Measurements from ENCODE around the gene JAM3.

Gene JAM3

DNA sequence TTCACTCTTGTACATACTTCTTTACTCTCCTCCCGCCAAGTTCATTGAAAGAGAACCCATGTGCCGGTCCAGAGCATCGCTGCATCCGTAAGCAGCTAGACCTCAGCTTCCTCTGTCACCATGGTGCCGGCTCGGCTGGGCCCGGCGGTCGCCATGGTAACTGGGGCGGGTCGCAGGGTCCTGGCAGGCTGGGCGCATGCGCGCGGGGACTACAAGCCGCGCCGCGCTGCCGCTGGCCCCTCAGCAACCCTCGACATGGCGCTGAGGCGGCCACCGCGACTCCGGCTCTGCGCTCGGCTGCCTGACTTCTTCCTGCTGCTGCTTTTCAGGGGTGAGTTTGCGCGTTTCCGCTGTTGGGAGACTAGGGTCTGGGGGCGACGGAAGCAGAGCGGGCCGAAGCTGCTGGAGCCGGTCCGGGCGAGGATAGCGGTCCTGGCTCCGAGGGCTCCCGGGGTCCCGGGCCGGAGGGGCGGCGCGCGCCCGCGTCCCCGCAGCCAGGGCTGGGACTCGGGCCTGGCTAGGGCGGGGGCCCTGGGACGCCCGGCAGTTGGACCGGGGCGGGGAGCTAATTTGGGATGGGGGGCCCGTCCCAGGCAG, at the start of gene JAM3:
Gene JAM3 (plus strand): TSS at position 244 of the 597 bp plus-strand sequence. CDS start 12 bp downstream, at position 256.
- peak; percentile 93 for DNase-seq

DNA sequence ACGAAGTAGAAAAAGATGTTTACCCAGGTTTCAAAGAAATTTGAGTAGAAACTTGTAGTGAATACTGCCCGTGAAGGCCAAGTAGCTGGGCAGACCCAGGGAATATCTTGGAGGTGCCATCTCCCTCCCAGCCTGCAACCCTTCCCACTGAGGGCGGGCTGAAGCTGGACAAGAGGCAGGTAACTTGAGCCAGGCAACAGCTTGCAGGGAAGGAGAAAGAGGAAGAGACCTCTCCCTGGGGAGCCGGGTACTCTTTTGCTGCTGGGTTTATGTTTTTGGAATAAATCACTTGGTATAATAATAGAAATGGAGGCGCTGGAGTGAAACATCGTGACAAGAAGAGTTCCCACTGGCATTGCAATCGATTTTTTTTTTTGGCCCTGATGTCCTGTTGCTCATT, 49.4 kb upstream of the JAM3 start:
- DNase-seq, result no peak

DNA sequence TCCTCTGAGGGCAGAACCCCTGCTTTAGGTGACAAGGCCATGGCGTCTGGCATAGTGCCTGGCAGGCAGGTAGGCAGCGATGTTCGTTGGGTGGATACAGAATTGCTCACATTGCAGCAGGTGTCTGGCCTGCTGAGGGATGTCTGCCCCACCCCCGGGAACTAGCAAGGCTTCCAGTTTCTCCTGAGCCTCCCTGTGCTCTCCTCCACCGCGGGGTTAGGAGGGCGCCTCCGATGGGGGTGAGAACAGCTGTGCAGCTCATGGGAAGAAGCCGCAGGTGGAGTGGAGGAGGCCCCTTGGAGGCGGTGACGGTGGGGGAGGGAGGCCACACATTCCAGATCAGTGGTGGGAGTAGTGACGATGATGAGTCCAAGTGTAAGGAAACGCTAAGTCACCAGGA, 48.3 kb upstream of the JAM3 start:
- DNase-seq, result no peak

DNA sequence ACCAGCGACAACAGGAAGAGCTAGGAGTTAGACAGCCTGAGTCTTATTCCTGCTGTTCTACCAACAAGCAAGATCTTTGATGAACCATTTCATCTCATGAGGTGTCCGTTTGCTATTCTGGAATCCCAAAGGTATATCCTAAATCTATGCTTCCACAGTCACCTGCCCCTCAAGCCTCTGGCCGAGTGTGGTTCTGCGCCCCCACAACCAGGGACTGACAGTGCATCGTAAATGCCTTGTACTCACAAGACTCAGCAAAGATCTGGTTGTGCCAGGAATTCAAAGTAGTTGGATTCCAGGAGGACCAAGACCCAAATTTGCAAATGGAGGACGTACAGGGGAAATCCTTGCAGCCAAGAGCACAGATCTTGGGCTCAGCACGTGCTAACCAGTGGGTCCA, 47.5 kb upstream of the JAM3 start:
- DNase-seq, result no peak

DNA sequence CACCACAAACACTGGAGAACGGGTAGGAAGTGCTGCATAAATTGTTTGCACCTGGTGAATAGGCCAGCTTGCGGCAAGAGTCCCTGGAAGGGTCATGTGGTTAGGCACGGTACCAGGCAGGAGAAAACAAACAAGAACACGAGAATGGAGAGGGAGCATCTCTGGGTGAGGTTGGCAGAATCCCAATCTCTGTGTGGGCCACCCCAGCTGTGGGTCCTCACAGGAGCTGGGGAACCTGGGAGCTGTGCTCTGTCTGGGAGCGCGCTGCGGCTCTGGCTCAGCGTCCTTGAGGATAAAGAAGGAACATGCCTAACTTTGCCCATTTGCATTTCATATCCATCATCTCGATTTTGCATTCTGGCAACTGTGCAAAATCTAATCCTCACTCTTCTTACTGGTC, 46.1 kb upstream of the JAM3 start:
- DNase-seq, result no peak

DNA sequence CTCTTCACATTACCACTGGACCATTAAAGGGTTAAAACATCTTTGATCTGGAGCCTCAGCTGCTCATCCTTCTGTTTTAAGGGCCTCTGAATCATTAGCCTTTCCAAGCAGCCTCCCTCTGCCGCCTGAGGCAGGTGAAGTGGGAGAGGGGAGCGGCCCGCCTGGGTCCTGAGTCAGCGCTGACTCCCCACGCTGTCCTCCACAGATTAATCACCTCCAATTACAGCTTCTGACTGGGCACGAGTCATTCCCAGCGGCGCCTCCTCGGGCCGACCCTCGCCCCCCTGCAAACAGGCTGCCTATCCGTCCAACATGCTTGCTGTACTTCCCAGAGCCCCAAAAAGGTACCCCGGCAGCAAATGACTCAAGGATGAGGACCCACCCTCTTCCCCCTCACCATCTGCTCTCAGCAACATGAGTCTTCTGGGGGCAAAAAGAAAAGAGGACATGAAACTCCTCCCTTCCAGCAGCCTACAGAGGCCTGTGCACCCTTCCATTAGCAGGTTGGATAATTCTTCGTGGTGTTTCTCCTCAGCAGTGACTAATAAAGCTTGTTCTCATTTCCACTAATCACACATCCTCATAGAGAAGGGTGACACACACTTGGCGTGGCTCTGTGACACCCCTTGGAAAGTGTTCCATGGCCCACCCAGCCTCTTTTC, 44.3 kb upstream of the JAM3 start:
- no peak for DNase-seq

DNA sequence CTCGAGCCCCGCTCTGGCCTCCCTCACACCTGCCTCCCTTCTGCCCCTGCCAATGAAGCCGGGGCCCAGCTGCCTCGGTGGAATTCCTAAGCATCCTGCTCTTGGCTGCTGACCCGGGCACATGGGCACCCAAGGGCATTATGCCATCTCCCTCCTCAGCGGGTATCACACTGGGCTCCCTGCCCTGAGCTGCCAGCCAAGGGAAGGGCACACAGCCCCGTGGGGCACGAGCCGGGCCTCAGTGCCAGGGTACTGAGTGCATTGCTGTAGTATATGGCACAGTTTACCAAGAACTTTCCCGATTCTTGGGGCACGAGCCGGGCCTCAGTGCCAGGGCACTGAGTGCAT, 43.8 kb upstream of the JAM3 start:
- DNase-seq, result no peak

DNA sequence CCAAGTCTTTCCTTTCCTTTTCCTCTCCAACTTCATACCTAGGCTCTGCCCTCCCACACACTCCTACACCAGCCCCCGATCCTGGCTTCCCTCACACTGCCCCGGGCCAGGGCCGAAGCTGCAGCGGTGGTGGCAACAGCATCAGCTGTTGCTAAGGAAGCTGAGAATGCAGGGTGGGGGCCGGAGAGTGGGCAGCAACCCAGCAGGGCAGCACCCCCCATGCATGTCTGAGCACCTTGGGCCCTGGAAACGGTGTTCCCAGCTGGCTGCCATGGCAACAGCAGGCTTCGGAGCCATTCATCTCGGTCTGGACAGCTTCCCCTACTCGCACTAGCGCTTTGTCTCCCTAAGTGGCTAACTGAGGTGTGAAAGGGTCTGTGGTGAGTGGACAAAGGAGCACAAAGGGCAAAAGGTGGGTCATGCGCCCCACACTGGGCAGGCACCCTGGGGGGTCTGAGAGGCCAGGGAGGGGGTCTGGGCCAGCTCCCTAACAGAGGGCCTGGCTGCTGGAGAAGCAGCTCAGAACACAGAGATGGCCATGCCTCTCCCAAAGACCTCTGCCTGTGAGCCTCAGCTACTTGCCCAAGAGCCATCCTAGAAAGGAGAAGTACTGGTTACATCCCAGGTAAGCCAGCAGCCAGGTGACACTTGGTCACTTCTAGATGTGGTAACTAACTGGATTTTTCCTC, 42.1 kb upstream of the JAM3 start:
- DNase-seq, result no peak

DNA sequence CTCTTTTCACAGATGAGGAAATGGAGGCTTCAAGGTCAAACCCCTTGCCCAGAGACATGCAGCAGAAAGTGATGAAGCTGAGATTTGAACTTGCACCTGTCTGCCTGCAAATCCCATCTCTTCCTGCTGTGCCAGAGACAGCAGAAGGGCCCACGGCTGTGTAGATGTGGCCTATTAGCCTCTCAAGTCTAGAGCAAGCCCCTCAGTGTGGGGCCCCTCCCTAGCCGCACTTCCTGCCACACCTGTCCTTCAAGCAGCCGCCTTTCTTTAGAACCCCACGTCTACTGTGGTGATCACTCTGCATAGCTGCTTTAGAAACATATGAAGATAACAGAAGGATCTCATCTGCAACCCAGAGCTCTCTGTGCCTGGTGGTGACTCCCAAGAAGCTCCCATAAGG, 41.2 kb upstream of the JAM3 start:
- no peak for DNase-seq

DNA sequence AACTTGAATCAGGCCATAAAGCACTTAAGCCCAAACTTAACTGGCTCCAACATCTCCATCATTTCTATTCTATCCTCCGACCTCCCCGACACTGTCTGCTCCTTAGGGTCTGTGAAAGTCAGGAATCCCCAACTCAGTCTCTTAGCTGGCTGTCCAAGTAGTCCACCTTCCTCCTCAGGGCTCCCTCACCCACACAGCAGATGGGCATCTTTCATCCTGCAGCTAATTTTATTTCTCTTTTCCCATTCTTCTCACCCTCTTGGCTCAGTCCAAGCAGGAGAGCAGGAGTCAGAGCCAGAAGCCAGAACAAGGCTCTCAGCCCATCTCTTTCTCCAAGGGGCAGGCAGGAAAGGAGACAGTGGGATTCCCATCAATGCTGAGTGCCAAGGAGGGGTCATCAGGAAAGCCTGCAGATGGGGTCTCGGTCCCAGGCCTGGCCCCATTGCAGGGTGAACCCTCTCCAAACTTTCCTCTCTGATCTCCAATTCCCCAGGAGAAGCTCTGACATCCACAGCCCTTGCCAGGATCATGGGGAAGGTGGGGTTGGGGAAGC, 40.4 kb upstream of the JAM3 start:
- DNase-seq, result no peak

DNA sequence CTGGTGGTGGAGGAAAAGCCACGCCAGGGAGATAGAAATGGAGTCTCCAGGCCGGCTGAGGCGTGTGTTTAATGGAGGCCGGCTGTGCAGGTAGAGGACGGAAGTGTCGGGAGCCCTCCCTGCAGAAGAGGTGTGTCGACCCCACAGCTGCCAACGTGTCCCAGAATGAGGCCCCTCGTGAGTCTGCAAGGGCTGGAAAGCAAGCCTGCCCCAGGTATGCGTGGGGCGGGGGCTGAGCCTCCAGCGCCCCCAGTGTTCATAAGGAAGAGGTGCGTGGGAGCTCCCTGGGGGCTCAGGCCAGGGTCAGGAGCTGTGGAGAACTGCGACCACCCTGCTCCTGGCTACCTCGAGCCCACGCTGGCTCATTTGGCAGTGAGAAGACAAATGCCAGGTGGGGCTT, 38.0 kb upstream of the JAM3 start:
- no peak for DNase-seq

DNA sequence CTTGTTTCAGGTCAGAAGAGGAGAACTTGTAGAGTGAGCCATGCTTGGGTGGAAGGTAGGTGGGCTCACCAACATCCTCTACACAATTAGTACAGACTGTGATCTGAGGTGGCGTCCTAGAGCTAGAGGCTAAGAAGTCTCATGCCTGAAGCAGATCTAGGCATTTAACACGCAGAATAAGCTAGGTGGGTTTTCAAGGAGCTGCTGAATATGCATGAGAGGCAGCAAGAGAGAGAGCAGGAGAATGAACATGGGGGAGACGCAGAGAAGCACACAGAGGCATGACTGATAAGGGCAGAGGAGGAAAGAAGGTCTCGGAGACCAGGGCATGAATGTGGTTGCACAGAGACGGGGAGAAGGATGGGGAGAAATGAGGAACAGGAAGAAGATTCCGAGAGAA, 36.8 kb upstream of the JAM3 start:
- DNase-seq, result no peak

DNA sequence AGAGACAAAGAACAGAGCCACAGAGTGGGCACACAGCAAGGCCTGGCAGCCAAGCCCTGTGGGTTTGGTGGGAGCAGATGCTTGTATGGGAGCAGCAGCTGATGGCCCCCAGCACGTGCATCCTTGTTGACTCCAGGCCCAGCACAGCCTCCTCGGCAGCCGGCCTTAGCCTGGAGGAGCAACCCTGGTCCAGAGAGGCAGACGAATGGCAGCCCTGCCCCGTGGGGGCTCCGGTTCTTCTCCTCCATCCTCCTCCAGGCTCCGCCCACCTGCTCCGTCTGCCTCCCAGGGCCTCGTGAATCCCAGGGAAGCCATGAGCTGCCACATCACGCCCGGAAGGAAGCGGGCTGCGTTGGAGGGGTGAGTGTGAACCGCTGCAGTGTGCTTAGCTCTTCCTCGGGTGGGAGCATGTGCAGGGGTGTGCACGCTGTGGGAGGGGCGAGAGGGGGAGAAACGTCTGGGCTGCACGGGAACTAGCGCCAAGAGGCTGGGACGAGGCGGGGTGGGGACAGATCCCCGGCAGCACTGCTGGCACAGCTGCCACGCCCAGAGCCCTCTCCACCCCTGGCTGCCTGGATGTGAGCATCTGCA, 36.3 kb upstream of the JAM3 start:
- peak; percentile 8 for DNase-seq

DNA sequence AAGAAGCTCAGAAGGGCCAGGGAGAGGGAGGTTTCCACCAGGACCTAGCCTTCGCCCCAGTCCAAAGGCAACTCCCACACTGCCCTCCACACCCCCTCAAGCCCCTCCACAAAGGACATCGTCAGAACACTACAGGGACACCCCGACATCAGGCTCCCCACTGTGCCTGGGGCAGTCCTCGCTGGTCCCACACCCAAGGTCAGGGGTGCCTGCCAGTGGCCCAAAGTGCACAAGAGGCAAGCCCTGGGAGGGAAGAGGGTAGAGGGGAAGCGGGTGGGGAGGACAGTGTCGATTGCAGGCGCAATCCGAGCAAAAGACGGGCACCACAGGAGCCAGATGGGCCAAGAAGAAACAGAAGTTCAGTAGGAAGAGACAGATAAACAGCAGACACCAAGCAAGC, 35.6 kb upstream of the JAM3 start:
- DNase-seq, result no peak

DNA sequence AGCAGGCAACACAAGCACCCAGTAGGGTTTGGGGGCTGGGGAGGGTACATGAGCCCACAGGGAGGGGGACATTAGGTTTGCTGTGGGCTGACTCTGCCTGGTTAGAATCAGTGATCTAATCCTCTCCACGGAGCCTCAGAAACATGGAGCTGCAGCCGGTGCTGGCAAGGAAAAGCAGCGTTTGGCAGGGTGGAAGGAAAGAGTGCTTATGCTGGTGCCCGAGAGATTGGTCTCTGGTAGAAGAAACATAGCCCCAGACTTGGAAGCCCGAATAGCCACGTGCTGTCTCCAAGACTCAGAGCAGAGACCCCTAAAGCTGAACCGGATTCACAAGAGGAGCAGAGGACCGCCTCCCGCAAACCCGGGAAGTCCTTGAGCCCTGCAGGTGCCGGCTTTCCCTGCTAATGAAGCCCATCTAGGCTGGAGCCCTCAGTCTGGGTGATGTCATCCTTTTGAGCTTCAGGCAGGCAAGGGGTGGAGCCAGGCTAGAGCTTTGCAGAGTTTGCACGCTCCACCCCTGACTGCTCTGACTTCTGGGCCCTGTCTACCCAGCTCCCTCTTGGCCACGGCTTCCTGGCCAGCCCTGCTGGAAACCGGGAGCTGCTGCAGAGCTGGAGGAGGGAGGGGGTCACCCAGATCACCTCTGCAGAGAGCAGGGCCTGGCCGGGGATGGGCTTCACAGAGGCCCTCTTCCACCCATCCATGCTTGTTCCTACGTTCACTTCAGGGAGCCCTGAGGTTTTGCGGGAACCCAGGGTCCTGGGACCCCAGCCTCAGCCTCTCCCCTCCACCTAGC, 35.0 kb upstream of the JAM3 start:
- peak; percentile 66 for DNase-seq

DNA sequence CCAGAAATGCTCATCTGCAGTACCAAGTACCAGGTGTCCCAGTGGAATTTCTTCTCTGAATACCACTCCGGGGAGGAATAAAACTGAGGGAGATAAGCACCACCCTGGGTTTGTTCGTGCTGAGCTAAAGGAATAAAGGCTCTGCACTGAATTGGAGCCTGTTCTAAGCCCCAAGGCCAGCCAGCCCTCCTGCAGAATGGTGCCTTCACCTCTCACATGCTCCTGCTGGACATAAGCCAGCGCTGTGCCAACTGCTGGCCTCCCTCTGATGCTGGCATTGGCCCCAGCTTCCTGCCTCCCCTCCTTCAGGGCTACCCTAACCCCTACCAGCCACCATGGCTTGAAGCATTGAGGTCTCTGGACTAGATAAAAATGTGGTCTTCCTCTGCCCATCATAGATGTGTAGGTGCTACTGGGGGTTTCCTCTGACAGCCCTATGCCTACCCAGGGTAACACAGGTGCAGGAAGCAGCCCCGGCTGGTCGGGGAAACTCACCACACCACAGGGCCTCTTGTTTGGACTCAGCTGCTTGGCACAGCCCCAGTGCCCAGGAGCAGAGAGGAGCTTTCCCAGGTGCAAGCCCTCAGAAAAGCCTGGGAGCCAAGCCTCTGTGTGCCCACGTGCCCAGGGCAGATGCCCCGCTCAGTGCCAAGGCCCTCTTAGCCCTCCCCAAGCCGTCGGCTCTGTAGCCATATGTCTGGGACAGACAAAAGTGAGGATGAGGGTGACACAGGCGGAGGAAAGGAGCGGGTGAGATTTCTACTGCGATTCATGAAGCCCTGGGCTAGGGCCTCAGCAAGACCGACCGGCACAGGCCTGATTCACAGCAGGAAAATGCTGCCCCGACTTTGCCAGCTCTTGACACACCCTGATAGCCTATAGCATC, 34.1 kb upstream of the JAM3 start:
- no peak for DNase-seq

DNA sequence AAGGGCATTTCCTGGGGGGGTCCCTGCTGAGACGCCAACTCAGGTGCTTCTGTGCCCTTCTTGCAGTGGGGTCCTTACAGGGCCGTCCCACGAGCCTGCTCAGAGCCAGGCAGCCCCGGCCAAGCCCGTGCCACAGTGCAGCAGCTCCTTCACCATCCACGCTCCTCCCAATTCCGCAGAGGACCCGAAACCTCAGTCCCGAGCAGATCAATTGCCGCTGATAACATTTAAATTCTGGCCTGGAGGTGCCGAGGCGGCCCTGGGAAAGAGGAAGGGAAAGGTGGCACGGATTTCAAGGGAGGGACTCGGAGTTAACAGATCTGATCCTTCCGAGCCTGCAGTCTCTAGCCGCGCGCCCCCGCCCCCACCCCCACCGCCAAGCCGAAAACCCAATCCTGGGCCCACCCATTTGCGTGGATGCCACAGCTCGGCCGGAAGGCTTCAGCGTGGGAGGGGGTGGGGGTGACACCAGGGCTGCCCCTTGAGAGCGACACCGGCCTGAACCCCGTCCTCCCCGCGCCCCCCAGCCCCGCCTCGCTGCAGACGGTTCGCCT, 32.3 kb upstream of the JAM3 start:
- DNase-seq, result no peak

DNA sequence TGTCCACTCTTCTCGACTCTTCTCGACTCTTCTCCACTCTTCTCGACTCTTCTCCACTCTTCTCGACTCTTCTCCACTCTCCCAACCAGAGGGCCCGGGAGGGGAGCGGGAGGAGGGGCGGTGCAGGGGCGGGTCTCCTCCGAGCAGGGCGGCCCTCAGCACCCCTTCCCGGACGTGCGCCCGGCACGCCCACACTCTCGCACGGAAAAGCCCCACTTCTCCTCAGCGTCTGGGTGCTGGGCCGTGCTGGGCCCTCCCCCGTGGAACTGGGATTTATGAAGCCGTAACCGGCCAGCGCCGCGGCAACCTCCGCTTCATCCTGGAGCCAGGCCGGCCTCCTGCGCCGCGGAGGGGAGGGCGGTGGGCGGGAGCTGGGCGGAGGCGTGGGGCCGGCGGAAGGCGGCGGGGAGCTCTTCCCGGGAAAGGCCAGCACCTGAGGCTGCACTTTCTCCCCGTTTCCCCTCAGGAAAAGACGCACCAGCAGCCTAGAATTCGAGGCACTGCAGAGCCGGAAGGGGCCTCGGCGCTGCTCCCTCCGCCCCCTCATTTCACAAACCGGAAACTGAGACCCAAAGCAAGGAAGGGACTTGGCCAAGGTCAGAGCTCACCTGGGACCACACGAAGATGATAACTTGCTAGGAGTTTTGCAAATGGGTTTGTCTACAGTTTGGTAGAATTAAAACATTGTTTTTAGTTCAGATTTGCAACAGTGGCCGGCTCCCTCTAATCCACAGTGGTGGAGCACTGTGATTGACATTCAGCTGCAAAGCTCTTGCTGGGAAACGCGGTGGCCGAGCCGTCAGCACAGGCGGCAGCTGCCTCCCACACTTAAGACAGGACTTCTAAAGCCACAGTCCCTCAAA, 31.6 kb upstream of the JAM3 start:
- DNase-seq, result peak; percentile 11

DNA sequence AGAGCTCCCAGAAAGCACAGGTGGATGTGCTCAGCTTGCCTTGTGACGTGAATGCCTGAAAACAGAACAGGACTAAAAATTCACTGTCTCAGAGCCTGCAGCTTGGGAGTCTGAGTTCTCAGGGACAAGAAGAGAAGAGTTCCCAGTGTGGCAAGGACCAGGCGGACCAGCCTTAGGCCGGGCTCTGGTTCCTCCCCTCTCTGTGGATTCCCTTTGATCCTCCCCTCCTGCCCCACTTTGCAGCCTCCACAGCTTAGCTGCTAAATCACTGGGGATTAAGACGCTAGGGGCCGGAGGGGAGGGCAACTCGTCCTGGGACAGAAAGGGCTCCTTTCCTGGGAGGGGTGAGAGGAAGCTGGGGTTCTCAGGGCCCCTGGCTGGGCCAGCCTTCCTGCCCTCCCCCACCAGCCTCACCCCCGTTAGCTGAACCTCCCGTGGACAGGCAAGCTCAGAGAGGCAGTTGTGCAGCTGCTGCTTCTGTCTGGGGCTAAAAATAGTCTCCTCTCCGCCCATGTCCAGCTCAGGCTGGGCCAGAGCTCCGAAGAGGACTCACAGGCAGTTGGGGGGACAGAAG, 29.9 kb upstream of the JAM3 start:
- no peak for DNase-seq

DNA sequence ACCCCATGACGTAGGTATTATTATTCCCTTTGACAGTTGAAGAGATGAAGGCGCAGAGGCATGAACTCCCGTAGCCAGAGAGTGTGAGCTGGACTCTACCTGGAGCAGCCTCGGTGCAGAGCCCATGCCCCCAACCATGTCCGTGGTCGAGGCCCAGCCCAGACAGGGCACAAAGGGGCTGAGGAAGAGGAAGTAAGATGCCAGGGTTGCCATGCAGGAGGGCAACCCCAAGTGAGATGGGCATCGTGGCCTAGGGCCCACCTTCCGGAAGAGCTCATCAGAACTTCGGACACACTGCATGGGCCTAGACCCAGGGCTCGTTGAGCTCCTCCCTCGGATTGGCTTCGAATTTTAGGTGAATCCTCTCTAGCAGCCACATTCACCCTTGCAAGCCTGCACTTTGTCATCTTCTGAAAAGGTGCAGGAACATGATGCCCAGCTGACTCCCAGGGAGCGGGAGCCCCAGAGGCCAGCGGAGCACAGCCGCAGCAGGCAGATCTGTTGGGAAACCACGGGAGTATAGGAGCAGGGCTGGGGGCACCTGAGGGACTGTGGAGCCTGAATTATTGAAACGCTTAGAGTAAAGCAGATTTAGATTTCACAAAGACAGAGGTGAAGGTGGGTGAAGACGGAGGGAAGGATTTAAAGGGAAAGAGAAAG, 29.0 kb upstream of the JAM3 start:
- DNase-seq, result no peak
